Right lung (tissue), 5 donors: ENCODE results near the gene KCTD14. TPM values are rescaled to one million over a fixed set of nuclear protein-coding genes. Genes with fewer than 3 reads are reported as not detected.
"Not testable (repeated sequence)": the region's sequence is repeated elsewhere in the genome, so short reads cannot be mapped to it uniquely, and the experiment has no call there.

Source experiments
- DNase-seq, 2 donors: peaks; one replicate each; pipeline ENCODE4 v3.0.0-alpha.2; 2013
- polyA plus RNA-seq, 5 donors: library from polyadenylated mRNA; unstranded; fragments of 120-200 nt; gene quantifications; one replicate each; pipeline versions ENCODE4 v1.2.1 to v1.2.3, GENCODE V29; 2013; ENCODE audit warnings: inconsistent platforms in 1 of 5, low replicate concordance in 1 of 5; ENCODE audit not compliant: insufficient read length in 5 of 5, insufficient read depth in 1 of 5

The KCTD14 gene
- polyA plus RNA-seq, 5 donors: 7.1 to 11.1 (median 8.2) TPM

DNA sequence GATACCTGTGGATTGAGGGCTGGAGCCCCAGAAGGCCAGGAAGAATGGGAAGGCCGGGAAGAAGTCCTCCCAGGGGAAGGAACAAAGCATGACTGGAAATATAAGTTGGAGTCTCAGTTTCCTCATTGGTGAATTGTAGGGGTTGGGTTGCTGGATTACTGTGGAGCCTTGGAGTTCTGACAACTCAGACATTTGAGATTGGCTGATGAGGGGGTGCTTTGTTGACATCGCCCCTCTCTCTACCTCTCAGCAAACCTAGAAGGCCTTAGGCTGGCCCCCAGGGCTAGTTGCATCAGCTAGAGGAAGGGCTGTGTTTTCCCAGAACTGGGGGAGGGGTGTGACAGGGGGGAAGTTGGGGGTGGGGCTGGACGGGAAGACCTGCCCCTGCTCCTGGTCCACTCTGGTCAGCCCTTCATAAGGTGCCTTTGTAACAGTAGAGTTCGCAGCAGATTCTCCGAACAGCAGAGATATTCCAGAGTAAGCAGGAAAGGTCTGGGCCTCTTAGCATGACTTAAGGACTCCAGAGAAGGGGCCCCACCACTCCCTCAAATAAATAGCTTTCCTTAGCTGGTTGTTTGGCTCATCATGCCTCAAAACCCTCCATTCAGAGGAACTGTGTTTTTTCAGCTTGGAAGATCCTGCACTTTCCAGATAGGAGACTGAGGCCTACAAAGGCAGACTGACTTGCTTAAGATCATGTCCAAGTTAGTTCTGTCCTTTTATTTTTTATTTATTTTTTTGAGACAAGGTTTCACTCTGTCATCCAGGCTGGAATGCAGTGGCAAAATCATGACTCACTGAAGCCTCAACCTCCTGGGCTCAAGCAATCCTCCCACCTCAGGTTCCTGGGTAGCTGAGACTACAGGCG is 28.1 kb upstream of the KCTD14 start:
- no peak for DNase-seq

DNA sequence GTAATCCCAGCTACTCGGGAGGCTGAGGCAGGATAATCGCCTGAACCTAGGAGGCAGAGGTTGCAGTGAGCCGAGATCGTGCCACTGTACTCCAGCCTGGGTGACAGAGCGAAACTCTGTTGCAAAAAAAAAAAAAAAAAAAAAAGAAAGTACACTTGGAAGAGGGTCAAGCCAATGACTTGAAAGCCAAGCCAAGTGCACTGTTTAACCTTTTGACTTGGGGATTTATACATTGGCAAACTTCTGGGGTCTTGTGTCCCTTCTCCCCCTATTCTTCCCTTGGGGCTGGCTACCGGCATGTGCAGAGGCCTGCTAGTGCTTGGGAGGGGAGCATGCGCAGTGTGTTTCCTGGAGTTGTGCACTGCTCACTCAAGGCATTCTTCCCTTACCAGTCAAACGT is 26.3 kb upstream of the KCTD14 start:
- no peak for DNase-seq

DNA sequence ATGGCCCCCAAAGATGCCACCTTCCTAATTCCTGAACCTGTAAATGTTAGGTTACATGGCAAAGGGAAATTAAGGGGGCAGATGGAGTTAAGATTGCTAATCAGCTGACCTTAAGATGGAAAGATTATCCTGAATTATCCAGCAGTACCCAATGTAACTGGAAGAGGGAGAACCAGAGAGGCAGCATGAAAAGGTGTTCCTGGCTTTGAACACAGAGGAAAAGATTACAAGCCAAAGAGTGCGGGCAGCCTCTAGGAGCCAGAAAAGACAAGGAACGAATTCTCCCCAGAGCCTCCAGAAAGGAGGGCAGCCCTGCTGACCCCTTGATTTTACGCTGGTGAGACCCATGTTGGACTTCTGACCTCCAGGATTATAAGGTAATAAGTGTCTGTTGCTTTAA is 25.5 kb upstream of the KCTD14 start:
- DNase-seq: no peak

DNA sequence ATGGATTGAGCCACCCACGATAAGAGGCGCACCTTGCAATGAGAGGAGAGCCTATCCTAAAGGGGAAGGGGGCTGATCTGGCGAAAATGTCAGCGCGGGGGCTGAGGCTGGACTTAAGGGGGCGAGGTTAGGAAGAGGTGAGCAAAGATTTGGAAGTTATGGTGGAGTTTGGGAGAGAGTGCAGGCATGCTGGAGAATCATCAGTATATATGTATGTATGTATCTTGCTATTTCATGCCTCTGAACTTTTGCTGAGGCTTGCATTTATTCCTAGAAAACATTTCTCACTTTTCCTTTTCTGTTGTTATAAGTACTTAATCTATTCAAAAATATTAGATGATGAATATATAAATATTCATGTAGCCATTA is 23.4 kb upstream of the KCTD14 start:
- no peak for DNase-seq

DNA sequence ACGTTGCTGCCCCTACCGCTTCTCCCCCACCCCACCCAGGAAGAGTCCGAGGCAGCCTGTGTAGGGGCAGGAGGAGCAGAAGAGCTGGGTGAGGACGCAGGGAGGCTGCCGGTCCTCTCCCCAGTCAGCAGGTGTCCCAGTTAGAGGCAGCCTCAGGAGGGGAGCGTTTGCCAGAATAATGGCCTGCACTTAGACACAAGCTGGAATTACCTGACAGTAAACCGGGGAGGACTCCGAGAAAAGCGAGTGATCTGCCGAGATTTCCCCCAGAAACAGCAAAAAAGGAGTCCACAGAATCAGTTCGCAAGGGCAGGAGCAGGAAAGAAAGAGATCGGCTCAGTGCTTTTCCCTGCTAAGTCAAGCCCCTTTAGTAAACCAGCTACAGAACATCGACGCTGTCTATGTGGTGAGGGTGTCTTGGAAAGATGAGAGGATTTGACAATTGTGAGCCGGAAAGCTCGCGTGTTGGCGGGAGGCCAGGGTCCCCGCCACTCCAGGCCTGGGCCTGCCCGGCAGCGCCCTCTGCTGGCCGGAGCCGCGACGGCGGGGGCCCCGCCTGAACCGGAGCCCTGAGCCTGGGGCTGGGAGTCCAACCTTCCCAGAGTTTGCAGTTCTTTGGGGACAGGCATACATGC is 22.9 kb upstream of the KCTD14 start:
- peak; percentile 86 to 88 for DNase-seq

DNA sequence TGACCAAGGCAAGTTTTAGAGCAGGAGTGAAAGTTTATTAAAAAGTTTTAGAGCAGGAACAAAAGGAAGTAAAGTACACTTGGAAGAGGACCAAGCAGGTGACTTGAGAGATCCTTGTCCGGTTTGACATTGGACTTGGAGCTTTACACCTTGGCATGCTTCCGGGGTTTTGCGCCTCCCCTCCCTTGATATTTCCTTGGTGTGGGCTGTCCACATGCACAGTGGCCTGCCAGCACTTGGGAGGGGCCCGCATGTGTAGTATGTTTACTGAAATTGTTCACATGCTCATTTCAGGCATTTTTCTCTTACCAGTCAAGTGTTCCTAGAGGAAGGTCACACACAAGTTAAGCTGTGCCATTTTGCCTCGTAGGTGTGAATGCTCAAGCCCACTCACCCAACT is 21.6 kb upstream of the KCTD14 start:
- no peak for DNase-seq

DNA sequence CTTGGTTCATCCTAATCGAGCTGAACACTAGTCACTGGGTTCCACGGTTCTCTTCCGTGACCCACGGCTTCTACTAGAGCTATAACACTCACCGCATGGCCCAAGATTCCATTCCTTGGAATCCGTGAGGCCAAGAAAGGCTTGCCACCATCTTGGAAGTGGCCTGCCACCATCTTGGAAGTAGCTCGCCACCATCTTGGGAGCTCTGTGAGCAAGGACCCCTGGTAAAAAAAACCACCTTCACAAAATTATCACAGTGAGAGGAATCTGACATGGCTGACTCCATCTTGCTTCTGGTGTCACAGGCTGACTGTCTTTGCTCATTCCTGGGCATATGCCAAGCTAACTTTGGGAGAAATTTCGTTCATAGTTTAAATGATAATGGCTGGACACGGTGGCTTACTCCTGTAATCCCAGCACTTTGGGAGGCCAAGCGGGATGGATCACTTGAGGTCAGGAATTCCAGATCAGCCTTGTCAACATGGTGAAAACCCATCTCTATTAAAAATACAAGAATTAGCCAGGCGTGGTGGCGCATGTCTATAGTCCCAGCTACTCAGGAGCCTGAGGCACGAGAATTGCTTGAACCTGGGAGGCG is 18.9 kb upstream of the KCTD14 start:
- DNase-seq: no peak

DNA sequence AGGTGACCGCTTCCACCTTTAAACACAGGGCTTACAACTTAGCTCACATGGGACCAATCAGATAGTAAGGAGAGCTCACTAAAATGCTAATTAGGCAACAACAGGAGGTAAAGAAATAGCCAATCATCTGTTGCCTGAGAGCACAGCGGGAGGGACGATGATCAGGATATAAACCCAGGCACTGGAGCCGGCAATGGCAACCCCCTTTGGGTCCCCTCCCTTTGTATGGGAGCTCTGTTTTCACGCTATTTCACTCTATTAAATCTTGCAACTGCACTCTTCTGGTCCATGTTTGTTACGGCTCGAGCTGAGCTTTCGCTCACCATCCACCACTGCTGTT is 18.3 kb upstream of the KCTD14 start:
- not testable (repeated sequence) for DNase-seq

DNA sequence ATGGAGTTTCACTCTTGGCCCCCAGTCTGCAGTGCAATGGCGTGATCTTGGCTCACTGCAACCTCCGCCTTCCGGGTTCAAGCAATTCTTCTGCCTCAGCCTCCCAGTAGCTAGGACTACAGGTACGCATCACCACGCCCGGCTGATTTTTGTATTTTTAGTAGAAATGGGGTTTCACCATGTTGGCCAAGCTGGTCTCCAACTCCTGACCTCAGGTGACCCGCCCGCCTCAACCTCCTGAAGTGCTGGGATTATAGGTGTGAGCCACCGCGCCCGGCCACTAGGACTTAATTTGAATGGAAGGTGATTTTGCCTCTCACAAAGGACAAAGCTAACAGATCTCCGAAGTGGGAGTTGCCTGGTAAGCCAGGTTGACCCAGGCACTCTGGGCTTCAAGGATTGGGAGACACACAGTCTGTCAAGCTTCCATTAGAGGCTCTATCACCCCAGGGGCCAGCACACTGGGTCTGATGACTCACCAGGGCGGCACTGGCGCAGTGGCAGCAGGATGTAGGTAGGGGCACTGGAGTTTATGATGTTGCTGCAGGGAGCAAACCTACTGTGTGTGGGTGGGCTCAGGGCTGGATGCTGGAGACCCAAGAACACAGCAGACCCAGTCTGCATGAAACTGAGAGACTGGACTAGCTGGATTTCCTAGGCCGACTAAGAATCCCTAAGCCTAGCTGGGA is 17.8 kb upstream of the KCTD14 start:
- no peak for DNase-seq

DNA sequence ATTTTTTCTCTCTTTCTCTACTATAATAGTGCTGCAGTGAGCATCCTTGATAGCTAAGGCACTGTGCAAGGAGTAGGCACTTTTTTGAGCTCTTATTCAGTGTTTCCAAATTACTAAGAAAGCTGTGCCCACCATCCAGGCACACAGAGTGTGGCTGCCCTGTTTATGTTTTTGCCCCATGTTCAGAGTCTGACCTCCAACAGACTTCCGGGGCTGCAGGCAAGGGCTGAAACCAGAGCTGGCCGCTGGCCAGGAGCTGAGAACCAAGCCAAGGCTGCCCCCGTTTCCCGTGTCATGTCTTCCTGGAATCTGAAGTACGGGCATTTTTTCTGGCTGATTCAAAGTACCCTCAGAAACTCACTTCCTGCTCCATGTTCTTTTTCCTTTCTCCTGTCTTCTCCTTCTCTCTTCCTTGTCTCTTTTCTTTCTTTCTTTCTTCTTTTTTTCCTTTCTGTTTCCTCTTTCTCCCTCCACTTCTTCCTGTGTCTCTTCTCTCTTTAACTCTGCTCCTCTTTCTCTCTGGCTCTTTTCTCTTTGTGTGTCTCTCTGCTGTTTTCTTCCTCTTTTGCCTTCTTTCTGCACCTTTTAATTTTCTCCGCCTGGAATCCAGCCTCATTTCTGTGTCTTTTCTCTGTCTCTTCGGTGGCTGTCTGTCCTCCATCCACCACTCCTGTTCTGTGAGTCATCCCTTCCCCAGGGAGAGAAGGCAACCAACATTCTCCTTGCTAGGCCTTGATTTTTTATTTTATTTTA is 17.0 kb upstream of the KCTD14 start:
- DNase-seq: peak; percentile 68

DNA sequence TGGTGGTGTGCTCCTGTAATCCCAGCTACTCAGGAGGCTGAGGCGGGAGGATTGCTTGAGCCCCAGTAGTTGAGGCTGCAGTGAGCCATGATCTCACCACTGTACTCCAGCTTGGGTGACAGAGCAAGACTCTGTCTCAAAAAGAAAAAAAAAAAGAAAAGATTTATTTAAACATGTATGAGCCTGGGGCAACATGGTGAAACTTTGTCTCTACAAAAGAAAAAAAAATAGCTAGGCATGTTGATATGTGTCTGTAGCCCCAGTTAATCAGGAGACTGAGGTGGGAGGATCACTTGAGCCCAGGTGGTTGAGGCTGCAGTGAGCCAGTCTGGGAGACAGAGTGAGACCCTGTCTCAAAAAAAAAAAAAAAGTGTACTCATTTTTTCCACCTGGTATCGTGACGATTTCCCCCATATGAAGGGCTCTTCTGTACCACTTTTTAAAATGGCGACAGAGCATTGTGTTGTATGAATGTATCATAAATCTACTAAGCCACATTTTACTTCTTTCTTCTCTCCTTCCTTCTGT is 16.4 kb upstream of the KCTD14 start:
- DNase-seq: no peak

DNA sequence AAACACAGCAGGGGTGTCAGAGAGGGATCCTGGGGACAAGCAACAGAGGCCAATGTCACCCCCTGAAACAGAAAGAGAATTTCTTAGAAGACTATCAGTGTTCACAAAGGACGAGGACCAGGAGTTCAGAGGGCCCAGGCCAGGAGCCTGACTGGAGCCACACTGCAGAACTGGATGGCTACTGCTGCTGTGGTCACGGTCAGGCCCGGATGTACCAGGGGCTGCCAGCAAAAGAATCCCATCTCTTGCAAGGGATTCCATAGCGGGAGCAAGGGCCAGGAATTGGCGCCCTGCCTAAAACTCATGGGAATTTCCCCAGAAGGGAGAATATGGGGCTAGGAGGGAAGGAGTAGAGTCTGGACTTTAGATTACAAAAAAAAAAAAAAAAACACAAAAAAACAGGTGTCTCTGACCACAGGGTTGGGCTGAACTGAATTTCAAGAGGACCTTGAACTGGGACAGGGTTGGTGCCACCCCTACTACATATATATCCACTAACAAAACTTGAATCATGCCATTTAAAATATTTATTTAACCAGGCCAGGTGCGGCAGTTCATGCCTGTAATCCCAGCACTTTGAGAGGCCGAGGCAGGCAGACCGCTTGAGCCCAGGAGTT is 15.7 kb upstream of the KCTD14 start:
- DNase-seq: no peak

DNA sequence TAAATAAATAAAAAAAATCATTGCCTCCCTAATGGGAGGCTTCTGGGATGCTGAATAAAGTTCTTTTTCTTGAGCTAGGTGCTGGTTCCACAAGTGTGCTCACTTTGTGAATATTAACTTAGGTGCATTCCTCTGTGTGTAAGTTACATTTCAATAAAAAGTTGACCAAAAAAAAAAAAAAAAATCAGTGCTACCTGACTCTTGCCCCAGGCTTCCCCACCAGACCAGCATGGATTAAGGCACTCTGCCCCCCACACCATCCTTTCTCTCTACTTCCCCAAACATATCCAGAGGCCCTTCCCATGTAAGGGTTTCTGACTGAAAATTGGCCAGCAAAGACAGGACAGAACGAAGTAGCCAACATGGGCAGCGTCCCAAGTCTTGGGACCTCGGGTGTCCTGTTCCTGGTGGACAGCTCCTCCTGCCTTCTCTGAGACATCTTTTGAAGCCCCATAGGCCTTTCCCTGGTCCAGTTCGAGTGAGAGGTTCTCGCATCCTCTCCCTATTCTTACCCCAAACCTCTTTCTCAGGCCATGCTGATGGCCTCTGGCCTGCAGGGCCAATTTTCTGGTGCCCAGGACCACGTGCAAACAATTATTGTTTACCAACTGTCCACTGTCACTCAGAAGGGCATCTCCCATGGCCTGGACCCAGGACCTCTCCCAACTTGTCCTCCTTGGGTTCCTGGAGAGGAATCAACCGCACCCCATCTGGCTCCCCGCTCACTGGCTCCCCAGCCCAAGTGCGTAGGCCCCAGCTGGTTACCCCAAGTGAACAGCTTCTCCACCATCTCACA is 14.9 kb upstream of the KCTD14 start:
- no peak for DNase-seq

DNA sequence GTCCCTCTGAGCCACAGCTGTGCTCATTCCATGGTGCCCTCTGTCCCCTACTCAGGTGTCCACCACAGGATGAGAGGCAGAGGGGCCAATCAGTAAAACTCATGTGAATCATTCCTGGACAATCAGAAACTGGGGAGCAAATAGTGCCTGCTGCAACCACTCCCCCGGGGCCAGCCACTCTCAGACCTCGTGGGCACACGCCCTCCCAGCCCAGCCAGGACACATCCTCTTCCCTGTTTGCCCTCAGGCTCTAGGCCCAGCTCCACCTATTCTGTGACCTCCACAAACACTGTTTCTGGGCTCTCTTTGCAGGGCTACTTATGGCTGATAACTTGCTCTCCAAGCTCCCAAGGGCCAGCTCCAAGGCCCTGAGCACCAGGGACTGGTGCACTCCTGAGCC is 14.0 kb upstream of the KCTD14 start:
- DNase-seq: no peak

DNA sequence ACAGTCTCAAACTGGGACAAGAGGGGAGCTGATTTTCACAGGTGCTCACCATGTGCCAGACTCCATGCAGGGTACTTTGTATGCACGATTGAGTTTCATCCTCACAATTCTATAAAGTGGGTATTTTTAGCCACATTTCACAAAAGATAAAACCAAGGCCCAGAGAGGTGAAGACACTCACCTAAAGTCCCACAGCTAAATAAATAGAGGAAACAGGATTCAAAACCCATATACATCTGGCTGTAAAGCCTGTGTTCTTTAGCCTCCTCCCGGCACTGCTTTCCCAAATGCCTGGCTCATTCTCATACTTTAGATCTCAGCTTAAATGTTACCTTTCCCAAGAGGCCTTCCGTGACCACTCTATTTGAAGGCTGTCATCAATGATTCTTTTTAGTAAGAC is 13.2 kb upstream of the KCTD14 start:
- no peak for DNase-seq

DNA sequence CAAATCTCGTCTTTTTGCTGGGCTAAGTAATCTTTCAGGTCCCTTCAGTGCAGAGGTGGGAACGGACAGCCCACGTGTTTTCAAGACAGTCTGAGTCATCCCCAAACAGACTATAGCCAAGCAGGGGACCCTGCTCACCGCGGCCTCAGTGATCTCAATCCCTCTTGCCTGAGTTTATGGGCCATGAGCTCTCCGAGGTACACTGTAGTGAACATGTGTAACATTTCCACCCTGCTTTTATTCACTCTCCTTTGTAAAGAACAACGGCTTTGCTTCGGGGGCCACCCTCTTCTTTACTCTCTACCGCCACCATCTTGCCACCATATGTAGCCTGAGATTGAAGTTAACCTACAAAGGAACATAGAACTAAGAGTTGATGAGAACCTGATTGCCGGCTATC is 11.5 kb upstream of the KCTD14 start:
- DNase-seq: no peak

DNA sequence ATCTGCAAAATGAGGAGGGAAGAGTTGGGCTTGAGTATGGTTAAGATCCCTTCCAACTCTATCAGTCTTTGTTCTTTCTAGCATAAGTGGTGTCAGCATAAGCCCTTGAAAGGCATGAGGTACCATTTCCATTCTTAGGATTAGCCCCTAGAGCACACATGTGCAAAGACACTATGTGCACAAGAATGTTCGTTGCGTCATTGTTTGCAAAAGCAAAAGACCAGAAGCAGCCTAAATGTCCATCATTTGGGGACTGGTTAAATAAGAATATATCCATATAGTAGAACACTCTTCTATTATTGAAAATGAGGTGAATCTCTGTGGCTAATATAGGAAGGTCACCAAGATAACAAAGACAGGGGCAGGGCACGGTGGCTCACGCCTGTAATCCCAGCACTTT is 10.0 kb upstream of the KCTD14 start:
- no peak for DNase-seq

DNA sequence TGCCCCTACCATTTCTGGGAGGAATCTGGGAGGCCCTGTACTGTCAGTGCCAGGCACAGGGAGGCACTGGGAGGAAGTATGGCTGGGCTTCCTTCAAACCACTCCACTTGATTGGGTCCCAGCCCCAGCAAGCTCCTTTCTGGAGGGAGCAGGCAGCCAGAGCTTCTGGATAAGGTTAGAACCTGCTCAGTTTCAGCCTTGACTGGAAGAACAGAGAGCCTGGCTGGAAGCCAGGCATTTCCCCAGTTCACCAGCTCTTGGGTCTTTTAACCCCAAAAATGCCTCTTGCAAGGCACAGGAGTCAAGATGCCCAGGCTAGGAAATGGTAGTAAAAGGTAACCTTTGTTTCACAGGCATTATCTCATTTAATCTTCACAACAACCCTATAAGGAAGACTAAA is 9.0 kb upstream of the KCTD14 start:
- no peak for DNase-seq

DNA sequence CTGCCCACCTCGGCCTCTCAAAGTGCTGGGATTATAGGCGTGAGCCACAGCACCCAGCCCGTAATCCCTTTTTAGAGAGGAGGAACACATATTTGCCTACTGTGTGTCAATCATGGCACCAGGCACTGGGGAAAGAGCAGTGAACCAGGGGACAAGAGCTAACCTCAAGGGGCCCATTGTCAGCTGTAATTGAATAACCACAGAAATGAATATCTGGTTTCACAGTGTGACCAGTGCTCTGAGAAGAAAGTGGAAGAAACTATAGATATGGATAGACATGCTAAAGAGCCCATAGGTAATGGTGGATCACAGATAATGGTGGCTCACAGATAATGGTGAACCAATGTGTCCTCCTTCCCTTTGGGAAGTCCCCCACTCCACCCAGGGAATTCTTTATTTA is 8.6 kb upstream of the KCTD14 start:
- DNase-seq: no peak
